HEK293 (cell line): Measurements from ENCODE around the gene SMIM43.

ENCODE experiments used
- CTCF ChIA-PET: fragments of 350-600 bp; formaldehyde crosslinking; extraction: SDS; loops from one replicate; lab custom pipeline; 2021; ENCODE audit warnings: antibody characterized with exemption; lab: Yijun Ruan, JAX
- POLR2A ChIA-PET: fragments of 300-600 bp; formaldehyde crosslinking; extraction: SDS; loops from one replicate; lab custom pipeline; 2020; ENCODE audit warnings: antibody characterized with exemption, inconsistent platforms; lab: Yijun Ruan, JAX
- H3K27ac ChIP-seq: fragments of 200-500 bp; sonication (Bioruptor generic); 2 replicates; pipeline ENCODE4 v1.5.1; 2014; ENCODE audit warnings: low read depth, low read length, control low read depth, inconsistent platforms; ENCODE audit errors: extremely low read depth
- H3K36me3 ChIP-seq, 2 experiments: fragments of 200-500 bp in 1 of 2; sonication (Bioruptor generic) in 1 of 2; 1 replicate in 1 of 2; 2 replicates in 1 of 2; pipeline ENCODE4 v1.5.1; 2014 to 2017; ENCODE audit warnings: inconsistent platforms in 2 of 2, low read length in 2 of 2; ENCODE audit not compliant: control insufficient read depth in 2 of 2, insufficient read depth in 1 of 2
- H3K4me1 ChIP-seq: fragments of 200-500 bp; sonication (Bioruptor generic); 2 replicates; pipeline ENCODE4 v1.5.1; 2014; ENCODE audit warnings: mild to moderate bottlenecking, low read length, inconsistent platforms; ENCODE audit not compliant: control insufficient read depth, insufficient read depth
- H3K4me3 ChIP-seq: 2 replicates; pipeline ENCODE4 v1.5.1; 2011; ENCODE audit warnings: low read depth, mild to moderate bottlenecking, control low read depth, low read length, moderate library complexity
- H3K9me3 ChIP-seq: fragments of 200-500 bp; sonication (Bioruptor generic); 2 replicates; pipeline ENCODE4 v1.5.1; 2014; ENCODE audit warnings: low read depth, low read length, inconsistent platforms; ENCODE audit not compliant: control insufficient read depth, insufficient read depth
- GLIS2 ChIP-seq: fragments of 450-650 bp; formaldehyde crosslinking; IDR thresholded peaks from 2 replicates; pipeline ENCODE4 v1.5.1; 2016; ENCODE audit warnings: missing biosample characterization, missing genetic modification characterization
- OVOL3 ChIP-seq: fragments of 450-650 bp; formaldehyde crosslinking; IDR thresholded peaks from 2 replicates; pipeline ENCODE4 v1.5.1; 2016; ENCODE audit warnings: missing biosample characterization, missing genetic modification characterization
- SETDB1 ChIP-seq: IDR thresholded peaks from one replicate; pipeline ENCODE4 v1.6.1; 2017; ENCODE audit warnings: mild to moderate bottlenecking, low read length, moderate library complexity, mixed read lengths; ENCODE audit not compliant: insufficient read length
- SP3 ChIP-seq: fragments of 450-650 bp; formaldehyde crosslinking; IDR thresholded peaks from 2 replicates; pipeline ENCODE4 v1.5.1; 2016; ENCODE audit warnings: missing biosample characterization, missing genetic modification characterization
- YY2 ChIP-seq: fragments of 450-650 bp; formaldehyde crosslinking; IDR thresholded peaks from 2 replicates; pipeline ENCODE4 v1.5.1; 2016; ENCODE audit warnings: missing biosample characterization, missing genetic modification characterization
- ZBTB1 ChIP-seq: fragments of 450-650 bp; formaldehyde crosslinking; IDR thresholded peaks from 2 replicates; pipeline ENCODE4 v1.5.1; 2016; ENCODE audit warnings: missing biosample characterization, missing genetic modification characterization
- ZBTB20 ChIP-seq: fragments of 450-650 bp; formaldehyde crosslinking; IDR thresholded peaks from 2 replicates; pipeline ENCODE4 v1.5.1; 2016; ENCODE audit warnings: missing biosample characterization, missing genetic modification characterization
- ZNF114 ChIP-seq: fragments of 450-650 bp; formaldehyde crosslinking; IDR thresholded peaks from 2 replicates; pipeline ENCODE4 v1.5.0; 2017; ENCODE audit warnings: missing biosample characterization, missing genetic modification characterization
- ZNF146 ChIP-seq: fragments of 450-650 bp; formaldehyde crosslinking; IDR thresholded peaks from 2 replicates; pipeline ENCODE4 v1.5.1; 2016; ENCODE audit warnings: missing biosample characterization, missing genetic modification characterization
- ZNF174 ChIP-seq: fragments of 450-650 bp; formaldehyde crosslinking; IDR thresholded peaks from 2 replicates; pipeline ENCODE4 v1.5.0; 2017; ENCODE audit warnings: missing biosample characterization, mild to moderate bottlenecking, missing genetic modification characterization
- ZNF211 ChIP-seq: fragments of 450-650 bp; formaldehyde crosslinking; IDR thresholded peaks from 2 replicates; pipeline ENCODE4 v1.5.1; 2016; ENCODE audit warnings: low read depth, missing biosample characterization, missing genetic modification characterization
- ZNF354C ChIP-seq: fragments of 450-650 bp; formaldehyde crosslinking; IDR thresholded peaks from 2 replicates; pipeline ENCODE4 v1.5.1; 2016; ENCODE audit warnings: missing biosample characterization, missing genetic modification characterization, low read depth, borderline replicate concordance
- ZNF37A ChIP-seq: fragments of 450-650 bp; IDR thresholded peaks from 2 replicates; pipeline ENCODE4 v1.5.1; 2018; ENCODE audit warnings: missing biosample characterization, missing genetic modification characterization
- ZNF426 ChIP-seq: fragments of 450-650 bp; formaldehyde crosslinking; IDR thresholded peaks from 2 replicates; pipeline ENCODE4 v1.5.1; 2017; ENCODE audit warnings: missing biosample characterization, missing genetic modification characterization, mild to moderate bottlenecking, inconsistent platforms, moderate library complexity
- ZNF596 ChIP-seq: fragments of 450-650 bp; IDR thresholded peaks from 2 replicates; pipeline ENCODE4 v1.5.0; 2018; ENCODE audit warnings: missing biosample characterization, mild to moderate bottlenecking, missing genetic modification characterization, moderate library complexity
- ZNF658 ChIP-seq: fragments of 450-650 bp; formaldehyde crosslinking; IDR thresholded peaks from 2 replicates; pipeline ENCODE4; 2016; ENCODE audit warnings: missing biosample characterization, missing genetic modification characterization
- ZNF664 ChIP-seq: fragments of 450-650 bp; formaldehyde crosslinking; IDR thresholded peaks from 2 replicates; pipeline ENCODE4 v1.5.1; 2016; ENCODE audit warnings: missing biosample characterization, missing genetic modification characterization
- ZNF704 ChIP-seq: fragments of 450-650 bp; formaldehyde crosslinking; IDR thresholded peaks from 2 replicates; pipeline ENCODE4 v1.5.1; 2016; ENCODE audit warnings: missing biosample characterization, missing genetic modification characterization
- TF ChIP-seq, protein P1 (sequence below): fragments of 450-650 bp; formaldehyde crosslinking; IDR thresholded peaks from 2 replicates; pipeline ENCODE4 v1.5.1; 2016; ENCODE audit warnings: missing biosample characterization, missing genetic modification characterization
- TF ChIP-seq, protein P2 (sequence below): fragments of 450-650 bp; formaldehyde crosslinking; IDR thresholded peaks from 2 replicates; pipeline ENCODE4 v1.5.1; 2016; ENCODE audit warnings: missing biosample characterization, missing genetic modification characterization
- TF ChIP-seq, protein P3 (sequence below): fragments of 450-650 bp; formaldehyde crosslinking; IDR thresholded peaks from 2 replicates; pipeline ENCODE4 v1.5.1; 2017; ENCODE audit warnings: missing biosample characterization, missing genetic modification characterization

SMIM43 gene

DNA sequence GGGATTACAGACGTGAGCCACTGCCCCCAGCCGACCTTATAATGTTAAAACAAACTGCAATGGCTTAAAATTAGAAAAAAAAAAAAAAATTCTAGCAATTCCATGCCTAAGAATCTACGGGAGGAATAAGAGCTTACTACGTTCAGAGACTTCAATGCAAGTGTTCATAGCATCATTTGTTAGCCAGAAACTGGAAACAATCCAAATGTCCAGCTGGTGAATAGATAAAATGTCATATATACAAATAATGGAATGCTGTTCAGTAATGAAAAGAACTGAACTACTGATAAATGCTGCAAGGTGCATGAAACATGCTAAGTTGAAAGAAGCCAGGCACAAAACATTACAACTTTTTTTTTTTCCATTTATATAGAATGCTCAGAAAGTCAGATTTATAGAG lies 41.4 kb upstream of the SMIM43 start:
- Histone ChIP-seq H3K9me3 (no peaks in the 10 kb centered on the region), H3K4me3 (no peak overlapping the region), H3K36me3 (peaks cover 43 to 92% of the 10 kb centered on the region in 2 experiments), H3K27ac (no peak overlapping the region), H3K4me1 (no peaks in the 10 kb centered on the region)
- TF ChIP-seq SP3 (tag by site-specific recombination) (no peak), GLIS2 (no peak), ZBTB1 (no peak), YY2 (tag by site-specific recombination) (no peak), ZNF211 (no peak), OVOL3 (no peak), ZNF354C (tag by site-specific recombination) (no peak), ZNF114 (tag by site-specific recombination) (no peak), ZNF426 (tag by site-specific recombination) (no peak), ZNF596 (no peak), ZNF37A (no peak), ZNF174 (tag by site-specific recombination) (no peak), ZNF658 (tag by site-specific recombination) (no peak), ZNF664 (tag by site-specific recombination) (no peak), SETDB1 (no peak)
- TF ChIP-seq, protein P1, sequence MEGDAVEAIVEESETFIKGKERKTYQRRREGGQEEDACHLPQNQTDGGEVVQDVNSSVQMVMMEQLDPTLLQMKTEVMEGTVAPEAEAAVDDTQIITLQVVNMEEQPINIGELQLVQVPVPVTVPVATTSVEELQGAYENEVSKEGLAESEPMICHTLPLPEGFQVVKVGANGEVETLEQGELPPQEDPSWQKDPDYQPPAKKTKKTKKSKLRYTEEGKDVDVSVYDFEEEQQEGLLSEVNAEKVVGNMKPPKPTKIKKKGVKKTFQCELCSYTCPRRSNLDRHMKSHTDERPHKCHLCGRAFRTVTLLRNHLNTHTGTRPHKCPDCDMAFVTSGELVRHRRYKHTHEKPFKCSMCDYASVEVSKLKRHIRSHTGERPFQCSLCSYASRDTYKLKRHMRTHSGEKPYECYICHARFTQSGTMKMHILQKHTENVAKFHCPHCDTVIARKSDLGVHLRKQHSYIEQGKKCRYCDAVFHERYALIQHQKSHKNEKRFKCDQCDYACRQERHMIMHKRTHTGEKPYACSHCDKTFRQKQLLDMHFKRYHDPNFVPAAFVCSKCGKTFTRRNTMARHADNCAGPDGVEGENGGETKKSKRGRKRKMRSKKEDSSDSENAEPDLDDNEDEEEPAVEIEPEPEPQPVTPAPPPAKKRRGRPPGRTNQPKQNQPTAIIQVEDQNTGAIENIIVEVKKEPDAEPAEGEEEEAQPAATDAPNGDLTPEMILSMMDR (tag by site-specific recombination): no peak
- TF ChIP-seq, protein P2, sequence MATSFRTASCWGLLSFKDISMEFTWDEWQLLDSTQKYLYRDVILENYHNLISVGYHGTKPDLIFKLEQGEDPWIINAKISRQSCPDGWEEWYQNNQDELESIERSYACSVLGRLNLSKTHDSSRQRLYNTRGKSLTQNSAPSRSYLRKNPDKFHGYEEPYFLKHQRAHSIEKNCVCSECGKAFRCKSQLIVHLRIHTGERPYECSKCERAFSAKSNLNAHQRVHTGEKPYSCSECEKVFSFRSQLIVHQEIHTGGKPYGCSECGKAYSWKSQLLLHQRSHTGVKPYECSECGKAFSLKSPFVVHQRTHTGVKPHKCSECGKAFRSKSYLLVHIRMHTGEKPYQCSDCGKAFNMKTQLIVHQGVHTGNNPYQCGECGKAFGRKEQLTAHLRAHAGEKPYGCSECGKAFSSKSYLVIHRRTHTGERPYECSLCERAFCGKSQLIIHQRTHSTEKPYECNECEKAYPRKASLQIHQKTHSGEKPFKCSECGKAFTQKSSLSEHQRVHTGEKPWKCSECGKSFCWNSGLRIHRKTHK (tag by site-specific recombination): no peak
- TF ChIP-seq, protein P3, sequence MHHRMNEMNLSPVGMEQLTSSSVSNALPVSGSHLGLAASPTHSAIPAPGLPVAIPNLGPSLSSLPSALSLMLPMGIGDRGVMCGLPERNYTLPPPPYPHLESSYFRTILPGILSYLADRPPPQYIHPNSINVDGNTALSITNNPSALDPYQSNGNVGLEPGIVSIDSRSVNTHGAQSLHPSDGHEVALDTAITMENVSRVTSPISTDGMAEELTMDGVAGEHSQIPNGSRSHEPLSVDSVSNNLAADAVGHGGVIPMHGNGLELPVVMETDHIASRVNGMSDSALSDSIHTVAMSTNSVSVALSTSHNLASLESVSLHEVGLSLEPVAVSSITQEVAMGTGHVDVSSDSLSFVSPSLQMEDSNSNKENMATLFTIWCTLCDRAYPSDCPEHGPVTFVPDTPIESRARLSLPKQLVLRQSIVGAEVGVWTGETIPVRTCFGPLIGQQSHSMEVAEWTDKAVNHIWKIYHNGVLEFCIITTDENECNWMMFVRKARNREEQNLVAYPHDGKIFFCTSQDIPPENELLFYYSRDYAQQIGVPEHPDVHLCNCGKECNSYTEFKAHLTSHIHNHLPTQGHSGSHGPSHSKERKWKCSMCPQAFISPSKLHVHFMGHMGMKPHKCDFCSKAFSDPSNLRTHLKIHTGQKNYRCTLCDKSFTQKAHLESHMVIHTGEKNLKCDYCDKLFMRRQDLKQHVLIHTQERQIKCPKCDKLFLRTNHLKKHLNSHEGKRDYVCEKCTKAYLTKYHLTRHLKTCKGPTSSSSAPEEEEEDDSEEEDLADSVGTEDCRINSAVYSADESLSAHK (tag by site-specific recombination): no peak
- CTCF ChIA-PET: interaction anchor here (0.7 kb wide), 2 partner anchors 19 to 122 kb away, joined by 3 to 7 read pairs; no protein-coding TSS in a partner anchor
- POLR2A ChIA-PET: interaction anchor here (0.7 kb wide), 1 partner anchor 239 kb away, joined by 4 read pairs; no protein-coding TSS in a partner anchor

GRCh38 chr4:121801715-121802075 lies 36.7 kb upstream of the SMIM43 start:
- H3K9me3 ChIP-seq: no peaks in the 10 kb centered on the region
- peak overlapping the region; percentile 98 for H3K4me3 ChIP-seq
- H3K4me1 ChIP-seq: no peaks in the 10 kb centered on the region
- TF ChIP-seq ZNF664 (tag by site-specific recombination) (peak; percentile 100), ZNF146 (tag by site-specific recombination) (no peak), ZNF704 (tag by site-specific recombination) (no peak), ZBTB20 (tag by site-specific recombination) (0 out of 2 replicates have a peak, but pooled peaks have one; percentile 4)
- ChIA-PET CTCF (no interaction called here), POLR2A (interaction anchor here (1.0 kb wide), 1 partner anchor 12 kb away, joined by 3 read pairs; no protein-coding TSS in a partner anchor)
- peaks cover 23 to 46% of the 10 kb centered on the region in 2 experiments for H3K36me3 ChIP-seq
- H3K27ac ChIP-seq: peak overlapping the region; percentile 55; the same call in 1 of the 2 replicates
